Measurements from ENCODE around the gene SIAH1.

DNA sequence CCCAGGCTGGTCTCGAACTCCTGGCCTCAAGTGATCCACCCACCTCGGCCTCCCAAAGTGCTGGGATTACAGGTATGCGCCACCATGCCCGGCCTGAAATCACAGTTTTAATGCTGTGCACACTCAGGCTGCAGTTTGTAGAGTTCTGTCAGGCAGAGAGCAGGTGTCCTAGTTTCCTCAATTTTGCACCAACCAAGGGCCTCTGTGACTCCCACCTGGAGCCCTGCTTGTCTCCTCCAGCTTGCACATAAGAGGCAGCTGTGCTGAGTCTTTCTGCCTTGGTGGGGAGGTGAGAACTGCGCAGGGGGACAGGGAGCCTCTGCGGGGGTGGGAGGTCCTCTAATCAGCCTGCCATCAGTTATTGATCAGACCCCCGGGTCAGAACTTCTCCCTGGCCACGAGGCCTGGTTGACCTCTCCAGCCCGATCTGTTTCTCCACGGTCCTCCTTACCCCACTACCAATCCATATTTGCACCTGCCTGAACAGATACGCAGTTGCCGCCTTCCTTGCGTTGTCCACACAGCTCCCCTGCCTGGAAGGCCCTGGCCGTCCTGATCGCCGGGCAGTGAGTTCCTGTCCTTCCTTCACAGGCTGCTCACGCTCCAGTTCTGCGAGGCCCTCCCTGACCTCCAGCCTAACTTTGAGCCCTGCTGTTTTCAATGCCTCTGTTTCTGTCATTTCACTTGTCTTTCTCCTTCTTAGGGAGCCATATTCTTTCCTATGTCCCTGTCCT lies 48.1 kb upstream of the SIAH1 start:
- TF ChIP-seq POLR2A (IDR thresholded peaks at IDR 0.05; ENCODE audit: low read length) (no peak), GATA1 (IDR thresholded peaks at IDR 0.05; ENCODE audit: low read depth, low read length) (no peak)

Data from erythroblast (primary cell).